T-cell (primary cell): ENCODE results near the gene BATF3. TPM values are rescaled to one million over a fixed set of nuclear protein-coding genes. Genes with fewer than 3 reads are reported as not detected.
A peak's percentile ranks its signal among the peaks of the same experiment; 100 is the strongest.
"Not testable (repeated sequence)": the region's sequence is repeated elsewhere in the genome, so short reads cannot be mapped to it uniquely, and the experiment has no call there.

Experiments
- ATAC-seq, 4 experiments: fragments of 200-7000 bp in 3 of 4; fragments of 150-1000 bp in 1 of 4; cut with Tn5 transposase; replicated peaks in 1 of 4; 1 replicate in 3 of 4; 2 replicates in 1 of 4; pipeline ENCODE4 v1.10.0; 2021; ENCODE audit warnings: moderate library complexity in 3 of 4, mild to moderate bottlenecking in 2 of 4, moderate number of reproducible peaks in 1 of 4
- CTCF ChIA-PET, 2 donors: fragments of 300-600 bp; sonication (Branson Sonifier 250); formaldehyde crosslinking; loops; one replicate each; lab custom pipeline; 2022; ENCODE audit warnings: antibody characterized with exemption in 2 of 2; lab: Charles Lee
- POLR2A ChIA-PET, 2 donors: fragments of 300-600 bp; sonication (Branson Sonifier 250); formaldehyde crosslinking; loops; one replicate each; lab custom pipeline; 2022; ENCODE audit warnings: antibody characterized with exemption in 2 of 2; lab: Charles Lee
- DNase-seq, 35 experiments: peaks; one replicate each; pipeline versions ENCODE4 v3.0.0 to v3.0.0-alpha.2; 2013 to 2023
- H3K27ac ChIP-seq: one replicate; pipeline ENCODE4 v1.5.1; 2013; ENCODE audit warnings: low read length
- H3K27me3 ChIP-seq, 2 experiments: replicated peaks in 1 of 2; 1 replicate in 1 of 2; 2 replicates in 1 of 2; pipeline versions ENCODE4 v1.6.1 to v1.7.0; 2013; ENCODE audit warnings: low read length in 1 of 2, mixed read lengths in 1 of 2; ENCODE audit not compliant: control insufficient read depth in 2 of 2, insufficient read depth in 2 of 2; ENCODE audit errors: extremely low read depth in 1 of 2
- H3K36me3 ChIP-seq, 2 donors: 1 replicate in 1 of 2; 2 replicates in 1 of 2; pipeline versions ENCODE4 v1.6.1 to v1.7.0; 2013; ENCODE audit warnings: low read length in 1 of 2; ENCODE audit not compliant: control insufficient read depth in 2 of 2, insufficient read depth in 1 of 2; ENCODE audit errors: extremely low read depth in 1 of 2
- H3K4me1 ChIP-seq, 2 experiments: 1 replicate in 1 of 2; 2 replicates in 1 of 2; pipeline versions ENCODE4 v1.6.1 to v1.7.0; 2013; ENCODE audit warnings: low read length in 2 of 2, mixed read lengths in 1 of 2; ENCODE audit not compliant: insufficient read depth in 2 of 2, control insufficient read depth in 1 of 2; ENCODE audit errors: extremely low read depth in 1 of 2
- H3K4me3 ChIP-seq, 2 donors: 1 replicate in 1 of 2; 2 replicates in 1 of 2; pipeline versions ENCODE4 v1.5.1 to v1.7.0; 2013; ENCODE audit warnings: mild to moderate bottlenecking in 2 of 2, low read length in 1 of 2, moderate library complexity in 1 of 2; ENCODE audit not compliant: control insufficient read depth in 1 of 2; ENCODE audit errors: extremely low read depth in 1 of 2
- H3K9me3 ChIP-seq: 2 replicates; pipeline ENCODE4 v1.7.0; 2013
- H3K27ac Mint-ChIP-seq, 2 donors: one replicate each; pipeline ENCODE4 v1.8.0; 2020 to 2021; ENCODE audit warnings: mild to moderate bottlenecking in 2 of 2, mixed read lengths in 2 of 2
- H3K27me3 Mint-ChIP-seq, 2 donors: one replicate each; pipeline ENCODE4 v1.8.0; 2021 to 2022; ENCODE audit warnings: mixed read lengths in 2 of 2
- H3K36me3 Mint-ChIP-seq: one replicate; pipeline ENCODE4 v1.8.0; 2021; ENCODE audit warnings: mixed read lengths
- H3K4me1 Mint-ChIP-seq, 3 donors: one replicate each; pipeline ENCODE4 v1.8.0; 2020 to 2022; ENCODE audit warnings: mixed read lengths in 3 of 3, mild to moderate bottlenecking in 1 of 3
- H3K4me3 Mint-ChIP-seq, 3 donors: one replicate each; pipeline ENCODE4 v1.8.0; 2020 to 2022; ENCODE audit warnings: mild to moderate bottlenecking in 3 of 3, mixed read lengths in 3 of 3, moderate library complexity in 3 of 3
- H3K9me3 Mint-ChIP-seq, 3 donors: one replicate each; pipeline ENCODE4 v1.8.0; 2020 to 2022; ENCODE audit warnings: mixed read lengths in 3 of 3
- WGBS: methylation state at CpG from one replicate; pipeline ENCODE4 v1.1.5; 2013; ENCODE audit warnings: missing lambda C conversion rate; ENCODE audit not compliant: insufficient coverage; 5-methylcytosine and 5-hydroxymethylcytosine counted together
- total RNA-seq, 35 experiments: library from RNA in 6 of 35; stranded (reverse) in 6 of 35; fragments of 120-200 nt in 1 of 35; gene quantifications; one replicate each; pipeline versions ENCODE4 v1.2.1 to v1.2.4 and lab custom pipeline; 2013 to 2026

The BATF3 gene
- total RNA-seq, 5 donors from 2014 or later (not counting 1 experiment from before 2014, with no cell fraction given): 0.30 to 3.2 (median 2.1) TPM

DNA sequence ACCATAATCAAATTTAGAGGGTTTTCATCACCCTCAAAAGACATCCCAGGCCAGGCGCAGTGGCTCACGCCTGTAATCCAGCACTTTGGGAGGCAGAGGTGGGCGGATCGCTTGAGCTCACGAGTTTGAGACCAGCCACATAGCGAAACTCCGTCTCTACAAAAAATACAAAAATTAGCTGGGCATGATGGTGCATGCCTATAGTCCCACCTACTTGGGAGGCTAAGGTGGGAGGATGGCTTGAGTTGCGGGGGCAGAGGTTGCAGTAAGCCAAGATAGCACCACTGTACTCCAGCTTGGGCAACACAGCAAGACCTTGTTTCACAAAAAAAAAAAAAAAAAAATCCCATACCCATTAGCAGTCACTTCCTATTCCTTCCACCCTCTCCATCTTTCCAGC, 33.5 kb upstream of the BATF3 start:
- ChIA-PET POLR2A (no interaction called here), CTCF (no interaction called here)
- ATAC-seq: no peak

DNA sequence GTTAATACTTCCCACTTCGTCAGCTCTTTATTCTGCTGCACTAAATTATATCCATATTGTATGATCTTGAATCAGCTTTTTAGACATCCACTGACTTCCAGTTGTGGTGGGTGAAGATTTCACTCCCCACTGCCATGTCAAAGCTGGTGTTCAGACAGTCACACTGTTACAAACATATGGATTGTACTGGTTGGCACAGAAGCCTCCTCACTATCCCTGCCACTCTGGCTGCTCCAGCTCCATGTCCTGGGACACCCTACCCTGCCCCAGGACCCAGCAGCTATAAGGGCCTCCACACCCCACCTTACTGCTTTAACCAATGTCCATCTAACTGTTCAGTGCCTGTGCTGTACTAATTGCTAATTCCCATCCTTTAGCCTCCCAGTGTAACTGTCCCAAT, 32.0 kb upstream of the BATF3 start:
- CTCF ChIA-PET: interaction anchor here in 1 of 2 donors (0.5 kb wide), 1 partner anchor 83 kb away, joined by 4 read pairs; no protein-coding TSS in a partner anchor
- no peak overlapping the region for H3K27ac ChIP-seq
- POLR2A ChIA-PET: interaction anchor here in 1 of 2 donors (0.7 kb wide), 1 partner anchor 540 kb away, joined by 3 read pairs; no protein-coding TSS in a partner anchor

More for the DNA sequence above, 33.5 kb upstream of the BATF3 start:
- Mint-ChIP-seq H3K36me3 (peaks cover 30% of the 10 kb centered on the region), H3K4me1 (peaks cover 0 to 8% (median 3%) of the 10 kb centered on the region in 3 donors), H3K4me3 (no peak overlapping the region), H3K27me3 (no peaks in the 10 kb centered on the region), H3K27ac (no peak overlapping the region), H3K9me3 (no peaks in the 10 kb centered on the region)
- Histone ChIP-seq H3K27ac (no peak overlapping the region), H3K27me3 (no peaks in the 10 kb centered on the region), H3K4me3 (no peak overlapping the region), H3K36me3 (no peaks in the 10 kb centered on the region), H3K4me1 (no peaks in the 10 kb centered on the region), H3K9me3 (no peaks in the 10 kb centered on the region)
- no peak for DNase-seq
- no CpG with 5 or more reads among the region's 8 CpGs for WGBS

DNA sequence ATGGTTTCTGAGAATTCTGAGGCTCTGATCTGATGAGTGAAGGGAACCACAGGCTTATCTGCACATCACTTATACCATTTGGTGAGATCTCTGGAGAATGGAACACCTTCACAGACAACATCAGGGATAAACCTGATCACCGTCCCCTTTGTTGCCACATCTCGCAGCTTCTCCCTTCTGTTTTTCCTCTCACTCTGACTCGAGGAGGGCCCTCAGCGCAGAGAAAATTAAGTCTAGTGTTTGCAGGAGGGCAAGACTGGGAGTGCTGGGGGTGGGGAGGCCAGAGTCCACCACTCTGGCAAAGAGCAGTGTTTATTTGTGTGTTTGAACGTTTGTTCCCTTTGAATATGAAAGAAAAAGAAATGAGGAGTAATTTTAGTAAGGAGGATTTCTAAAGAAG, 29.0 kb upstream of the BATF3 start:
- CTCF ChIA-PET: no interaction called here
- peaks cover 0 to 12% (median 2%) of the 10 kb centered on the region in 3 donors for H3K4me1 Mint-ChIP-seq
- no peak overlapping the region for H3K4me3 ChIP-seq
- no peaks in the 10 kb centered on the region for H3K9me3 ChIP-seq
- no peaks in the 10 kb centered on the region for H3K27me3 Mint-ChIP-seq
- no peak overlapping the region for H3K4me3 Mint-ChIP-seq
- WGBS: 33% methylated on average over 1 of the region's 5 CpGs
- peaks cover 0 to 3% of the 10 kb centered on the region in 2 experiments for H3K4me1 ChIP-seq
- POLR2A ChIA-PET: no interaction called here
- ATAC-seq (no peak), DNase-seq (no peak)
- H3K27ac Mint-ChIP-seq: no peak overlapping the region
- H3K36me3 Mint-ChIP-seq: peaks cover 29% of the 10 kb centered on the region
- no peak overlapping the region for H3K27ac ChIP-seq
- H3K9me3 Mint-ChIP-seq: peaks cover 0 to 4% (median 2%) of the 10 kb centered on the region in 3 donors
- H3K36me3 ChIP-seq: no peaks in the 10 kb centered on the region
- no peaks in the 10 kb centered on the region for H3K27me3 ChIP-seq

More for the DNA sequence above, 32.0 kb upstream of the BATF3 start:
- H3K27me3 Mint-ChIP-seq: no peaks in the 10 kb centered on the region
- Histone ChIP-seq H3K27me3 (no peaks in the 10 kb centered on the region), H3K4me1 (peaks cover 0 to 3% of the 10 kb centered on the region in 2 experiments), H3K9me3 (no peaks in the 10 kb centered on the region), H3K36me3 (no peaks in the 10 kb centered on the region), H3K4me3 (no peak overlapping the region)
- peaks cover 0 to 12% (median 2%) of the 10 kb centered on the region in 3 donors for H3K4me1 Mint-ChIP-seq
- DNase-seq (no peak), ATAC-seq (no peak)
- WGBS: no CpG with 5 or more reads among the region's 1 CpG
- H3K4me3 Mint-ChIP-seq: no peak overlapping the region
- peaks cover 26% of the 10 kb centered on the region for H3K36me3 Mint-ChIP-seq
- H3K27ac Mint-ChIP-seq: no peak overlapping the region
- no peaks in the 10 kb centered on the region for H3K9me3 Mint-ChIP-seq

DNA sequence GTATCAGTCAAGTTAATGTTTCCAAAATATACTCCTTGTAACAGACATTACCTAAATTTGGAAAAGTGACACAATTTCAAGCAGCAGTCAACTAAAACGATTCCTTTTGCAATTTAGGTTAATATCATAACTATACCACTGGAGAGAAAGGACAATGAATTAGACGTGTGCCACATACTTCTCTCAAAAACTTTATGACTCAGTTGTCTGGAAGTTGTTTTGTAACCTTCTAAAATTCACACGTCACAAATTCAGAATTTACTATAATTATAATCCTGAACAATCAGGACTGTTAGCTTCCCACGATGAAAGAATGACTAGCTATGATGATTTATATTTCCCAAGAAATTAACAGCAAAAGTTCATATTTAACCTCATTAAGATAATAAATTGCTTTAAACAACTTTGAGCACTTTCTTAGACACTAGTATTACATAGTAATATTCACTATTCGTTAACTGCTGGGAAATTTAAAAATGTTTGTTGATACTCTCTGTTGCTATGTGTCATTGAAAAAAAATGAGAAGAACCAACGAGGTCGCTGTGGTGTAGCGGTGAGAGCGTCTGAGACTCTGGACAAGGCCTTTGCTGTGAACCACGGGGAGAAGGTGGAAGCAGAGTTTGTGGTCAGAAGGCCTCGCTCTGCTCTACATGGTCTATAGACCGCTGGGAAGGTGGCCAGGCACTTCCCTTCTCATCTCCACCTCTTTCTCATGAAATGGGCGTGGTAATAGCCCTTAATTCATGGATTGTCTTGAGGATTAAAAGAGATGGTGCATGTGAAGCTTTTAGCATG, 27.9 kb upstream of the BATF3 start:
- no peak overlapping the region for H3K4me3 Mint-ChIP-seq
- peaks cover 0 to 3% of the 10 kb centered on the region in 2 experiments for H3K4me1 ChIP-seq
- WGBS: 53% methylated on average over 5 of the region's 13 CpGs
- peaks cover 25% of the 10 kb centered on the region for H3K36me3 Mint-ChIP-seq
- no peaks in the 10 kb centered on the region for H3K9me3 ChIP-seq
- H3K27ac Mint-ChIP-seq: peak overlapping the region in 1 of 2 donors; percentile 11
- peak in 7 of 35 experiments; percentile 4 to 30 (median 16) for DNase-seq
- no peaks in the 10 kb centered on the region for H3K27me3 Mint-ChIP-seq
- peaks cover 0 to 18% (median 6%) of the 10 kb centered on the region in 3 donors for H3K4me1 Mint-ChIP-seq
- no peaks in the 10 kb centered on the region for H3K36me3 ChIP-seq
- no peak overlapping the region for H3K27ac ChIP-seq
- ATAC-seq: no peak
- no peaks in the 10 kb centered on the region for H3K27me3 ChIP-seq
- H3K9me3 Mint-ChIP-seq: peaks cover 0 to 4% (median 2%) of the 10 kb centered on the region in 3 donors
- POLR2A ChIA-PET: no interaction called here
- H3K4me3 ChIP-seq: no peak overlapping the region
- CTCF ChIA-PET: interaction anchor here in 1 of 2 donors (0.6 kb wide), 1 partner anchor 250 kb away, joined by 4 read pairs; no protein-coding TSS in a partner anchor

DNA sequence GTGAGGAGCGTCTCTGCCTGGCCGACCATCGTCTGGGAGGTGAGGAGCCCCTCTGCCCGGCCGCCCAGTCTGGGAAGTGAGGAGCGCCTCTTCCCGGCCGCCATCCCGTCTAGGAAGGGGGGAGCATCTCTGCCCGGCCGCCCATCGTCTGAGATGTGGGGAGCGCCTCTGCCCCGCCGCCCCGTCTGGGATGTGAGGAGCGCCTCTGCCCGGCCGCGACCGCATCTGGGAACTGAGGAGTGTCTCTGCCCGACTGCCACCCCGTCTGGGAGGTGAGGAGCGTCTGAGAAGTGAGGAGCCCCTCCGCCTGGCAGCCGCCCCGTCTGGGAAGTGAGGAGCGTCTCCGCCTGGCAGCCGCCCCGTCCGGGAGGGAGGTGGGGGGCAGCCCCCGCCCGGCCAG, 25.0 kb upstream of the BATF3 start:
- CTCF ChIA-PET: interaction anchor here in 1 of 2 donors (0.7 kb wide), 1 partner anchor 40 kb away, joined by 3 read pairs; no protein-coding TSS in a partner anchor
- POLR2A ChIA-PET, H3K27ac ChIP-seq, H3K4me3 Mint-ChIP-seq, H3K4me3 ChIP-seq, H3K27me3 ChIP-seq, H3K4me1 ChIP-seq, H3K27me3 Mint-ChIP-seq, DNase-seq, H3K27ac Mint-ChIP-seq, H3K9me3 Mint-ChIP-seq, H3K9me3 ChIP-seq, ATAC-seq, H3K36me3 ChIP-seq: not testable (repeated sequence)
- H3K4me1 Mint-ChIP-seq: peaks cover 0 to 34% (median 22%) of the 10 kb centered on the region in 3 donors
- H3K36me3 Mint-ChIP-seq: peaks cover 18% of the 10 kb centered on the region
- 91% methylated on average over 9 of the region's 34 CpGs for WGBS

DNA sequence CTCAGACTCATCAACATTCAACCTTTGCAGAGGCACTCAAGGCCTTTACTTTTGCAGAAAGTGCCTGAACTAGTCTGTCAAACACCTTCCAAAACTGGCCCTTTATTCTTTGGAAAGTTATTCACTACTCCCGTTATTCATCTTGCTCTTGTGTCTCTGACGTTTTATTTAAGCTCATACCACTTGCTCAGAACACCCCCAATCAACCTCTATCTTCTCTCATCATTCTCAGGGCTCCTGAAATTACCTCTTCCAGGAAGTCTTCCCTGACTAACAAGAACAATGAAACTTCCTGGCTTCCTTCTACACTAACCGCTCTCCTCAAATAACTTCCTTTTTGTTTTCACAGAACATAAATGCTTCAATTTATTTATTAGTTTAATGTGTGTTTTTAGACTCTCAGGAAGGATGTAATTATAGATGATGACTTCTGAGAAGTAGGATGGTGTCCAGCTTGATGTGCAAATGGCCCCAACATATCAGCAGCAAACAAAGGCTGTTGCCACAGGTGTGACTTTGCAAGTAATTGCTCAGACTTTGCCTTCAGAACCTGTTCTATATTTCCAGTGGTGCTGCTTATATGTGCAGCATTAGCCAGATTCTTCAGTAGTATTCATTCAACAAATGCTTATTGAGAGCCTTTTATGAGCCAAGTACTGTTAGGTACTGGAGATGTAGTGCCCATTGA, 22.8 kb upstream of the BATF3 start:
- H3K27ac Mint-ChIP-seq: peak overlapping the region in 1 of 2 donors; percentile 50
- H3K4me3 Mint-ChIP-seq: no peak overlapping the region
- H3K9me3 Mint-ChIP-seq: peaks cover 0 to 6% (median 4%) of the 10 kb centered on the region in 3 donors
- ATAC-seq (no peak), DNase-seq (no peak)
- no peak overlapping the region for H3K27ac ChIP-seq
- ChIA-PET POLR2A (interaction anchor here in 1 of 2 donors (0.5 kb wide), 1 partner anchor 30 kb away, joined by 8 read pairs; no protein-coding TSS in a partner anchor), CTCF (no interaction called here)
- H3K36me3 ChIP-seq: no peaks in the 10 kb centered on the region
- H3K4me1 Mint-ChIP-seq: peaks cover 0 to 26% (median 20%) of the 10 kb centered on the region in 3 donors
- H3K27me3 Mint-ChIP-seq: peaks cover 0 to 9% of the 10 kb centered on the region in 2 donors
- H3K27me3 ChIP-seq: no peaks in the 10 kb centered on the region
- WGBS: 25% methylated on average over 2 of the region's 3 CpGs
- H3K36me3 Mint-ChIP-seq: peaks cover 13% of the 10 kb centered on the region
- H3K4me3 ChIP-seq: no peak overlapping the region
- peaks cover 0 to 5% of the 10 kb centered on the region in 2 experiments for H3K4me1 ChIP-seq
- no peaks in the 10 kb centered on the region for H3K9me3 ChIP-seq
